GM10847 (cell line): Measurements from ENCODE around the gene ESD.

Experiments
- POLR2A ChIP-seq: IDR thresholded peaks from 2 replicates; pipeline ENCODE4 v1.6.1; 2011; ENCODE audit not compliant: insufficient read length; ENCODE audit errors: extremely low read depth

ESD gene

GRCh38 chr13:46756977-46757376 is 40.0 kb downstream of the ESD start:
- no peak for TF ChIP-seq POLR2A

- TF ChIP-seq POLR2A: no peak
Measured at GRCh38 chr13:46754812-46755211, 42.1 kb downstream of the ESD start.

GRCh38 chr13:46753917-46754316 is 43.0 kb downstream of the ESD start:
- TF ChIP-seq POLR2A: no peak

- no peak for TF ChIP-seq POLR2A
Measured at GRCh38 chr13:46753137-46753536, 43.8 kb downstream of the ESD start.

GRCh38 chr13:46751811-46752635 is 44.9 kb downstream of the ESD start:
- TF ChIP-seq POLR2A: no peak

- no peak for TF ChIP-seq POLR2A
Measured at GRCh38 chr13:46749951-46750350, 47.0 kb downstream of the ESD start.

- no peak for TF ChIP-seq POLR2A
Measured at GRCh38 chr13:46748300-46748699, 48.7 kb downstream of the ESD start.

- no peak for TF ChIP-seq POLR2A
Measured at GRCh38 chr13:46747031-46747820, 49.7 kb downstream of the ESD start.

GRCh38 chr13:46745706-46746105 is 51.3 kb downstream of the ESD start:
- no peak for TF ChIP-seq POLR2A

- TF ChIP-seq POLR2A: no peak
Measured at GRCh38 chr13:46745062-46745461, 51.9 kb downstream of the ESD start.

GRCh38 chr13:46743191-46743590 is 53.8 kb downstream of the ESD start:
- no peak for TF ChIP-seq POLR2A

- TF ChIP-seq POLR2A: no peak
Measured at GRCh38 chr13:46739447-46740098, 57.4 kb downstream of the ESD start.

GRCh38 chr13:46738766-46739165 is 58.2 kb downstream of the ESD start:
- no peak for TF ChIP-seq POLR2A

GRCh38 chr13:46738055-46738454 is 58.9 kb downstream of the ESD start:
- TF ChIP-seq POLR2A: no peak

- no peak for TF ChIP-seq POLR2A
Measured at GRCh38 chr13:46736541-46737310, 60.2 kb downstream of the ESD start.
